Retinal pigment epithelial cell (primary cell): ENCODE results near the gene LYSMD3.

ENCODE experiments used
- DNase-seq: peaks from one replicate; pipeline ENCODE4 v3.0.0-alpha.2; 2010; ENCODE audit warnings: low read depth
- H3K4me3 ChIP-seq: 2 replicates; pipeline ENCODE4 v1.5.1; 2011; ENCODE audit warnings: mild to moderate bottlenecking, low read length, control low read depth, moderate library complexity
- TF ChIP-seq, protein P1 (sequence below): conservative IDR thresholded peaks from 2 replicates; pipeline ENCODE4 v1.5.1; 2011; ENCODE audit warnings: low read depth, low read length, control low read depth, inconsistent platforms

The LYSMD3 gene

DNA sequence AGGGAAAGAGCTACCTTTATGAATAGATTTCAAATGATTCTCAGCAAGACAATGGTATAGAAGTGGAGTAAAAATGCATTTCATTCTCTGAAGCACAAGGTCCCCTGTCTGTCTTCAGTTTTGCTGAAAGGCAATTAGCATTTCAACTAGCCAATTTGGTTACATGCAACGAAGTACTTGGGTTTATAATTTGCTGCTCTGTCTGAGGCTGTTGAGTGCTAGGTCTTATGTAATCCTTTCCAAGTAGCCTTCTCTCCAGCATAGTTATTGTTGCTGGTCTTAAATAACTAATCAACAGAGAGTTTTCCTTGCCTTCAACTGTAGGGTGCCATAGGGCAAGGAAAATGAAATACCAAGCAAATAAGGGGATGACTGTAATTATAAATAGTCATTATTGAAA, 33.7 kb upstream of the LYSMD3 start:
- DNase-seq = no peak
- H3K4me3 ChIP-seq = no peak overlapping the region
- TF ChIP-seq, protein P1, sequence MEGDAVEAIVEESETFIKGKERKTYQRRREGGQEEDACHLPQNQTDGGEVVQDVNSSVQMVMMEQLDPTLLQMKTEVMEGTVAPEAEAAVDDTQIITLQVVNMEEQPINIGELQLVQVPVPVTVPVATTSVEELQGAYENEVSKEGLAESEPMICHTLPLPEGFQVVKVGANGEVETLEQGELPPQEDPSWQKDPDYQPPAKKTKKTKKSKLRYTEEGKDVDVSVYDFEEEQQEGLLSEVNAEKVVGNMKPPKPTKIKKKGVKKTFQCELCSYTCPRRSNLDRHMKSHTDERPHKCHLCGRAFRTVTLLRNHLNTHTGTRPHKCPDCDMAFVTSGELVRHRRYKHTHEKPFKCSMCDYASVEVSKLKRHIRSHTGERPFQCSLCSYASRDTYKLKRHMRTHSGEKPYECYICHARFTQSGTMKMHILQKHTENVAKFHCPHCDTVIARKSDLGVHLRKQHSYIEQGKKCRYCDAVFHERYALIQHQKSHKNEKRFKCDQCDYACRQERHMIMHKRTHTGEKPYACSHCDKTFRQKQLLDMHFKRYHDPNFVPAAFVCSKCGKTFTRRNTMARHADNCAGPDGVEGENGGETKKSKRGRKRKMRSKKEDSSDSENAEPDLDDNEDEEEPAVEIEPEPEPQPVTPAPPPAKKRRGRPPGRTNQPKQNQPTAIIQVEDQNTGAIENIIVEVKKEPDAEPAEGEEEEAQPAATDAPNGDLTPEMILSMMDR = no peak

DNA sequence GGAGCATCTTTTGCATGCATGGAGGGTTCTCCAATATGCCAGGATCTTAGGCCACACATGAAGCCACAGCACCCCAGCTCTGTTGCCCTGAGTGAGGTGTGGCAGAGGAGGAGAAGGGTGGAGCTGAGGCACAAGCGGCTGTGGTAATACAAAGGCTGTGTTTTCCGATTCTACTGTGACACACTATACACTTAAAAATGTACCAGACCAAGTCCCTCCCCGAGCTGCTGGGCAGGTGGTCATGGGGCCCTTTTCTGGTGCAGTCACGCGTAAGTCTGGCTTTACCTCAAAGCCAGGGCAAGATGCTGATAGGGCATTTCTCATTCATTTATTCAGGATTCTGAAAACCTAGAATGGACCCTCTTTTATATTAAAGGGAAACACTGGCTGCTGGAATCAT, 33.0 kb upstream of the LYSMD3 start:
- no peak for DNase-seq
- TF ChIP-seq, protein P1 = no peak
- no peak overlapping the region for H3K4me3 ChIP-seq

DNA sequence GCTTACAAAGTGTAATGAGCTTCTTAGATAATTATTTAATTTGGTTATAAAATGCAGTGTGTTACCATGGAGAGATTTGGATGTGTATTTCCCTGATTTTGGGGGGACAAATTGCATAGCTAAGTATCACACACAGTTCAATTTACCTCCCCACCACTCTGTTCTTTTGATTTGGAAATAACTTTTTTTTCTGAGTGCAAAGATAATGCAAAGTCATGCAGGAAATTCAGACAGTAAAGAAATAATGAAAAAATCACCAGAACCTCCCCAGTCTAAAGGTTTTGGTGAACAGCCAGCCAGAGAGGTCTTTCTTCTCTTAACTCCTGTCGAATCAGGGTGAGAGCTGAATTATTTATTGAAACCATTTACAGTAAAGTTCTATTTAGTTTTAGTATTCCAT, 32.4 kb upstream of the LYSMD3 start:
- no peak overlapping the region for H3K4me3 ChIP-seq
- DNase-seq = no peak
- TF ChIP-seq, protein P1 = no peak

- no peak for DNase-seq
These were observed 31.4 kb upstream of the LYSMD3 start for GRCh38 chr5:90560771-90561170.

DNA sequence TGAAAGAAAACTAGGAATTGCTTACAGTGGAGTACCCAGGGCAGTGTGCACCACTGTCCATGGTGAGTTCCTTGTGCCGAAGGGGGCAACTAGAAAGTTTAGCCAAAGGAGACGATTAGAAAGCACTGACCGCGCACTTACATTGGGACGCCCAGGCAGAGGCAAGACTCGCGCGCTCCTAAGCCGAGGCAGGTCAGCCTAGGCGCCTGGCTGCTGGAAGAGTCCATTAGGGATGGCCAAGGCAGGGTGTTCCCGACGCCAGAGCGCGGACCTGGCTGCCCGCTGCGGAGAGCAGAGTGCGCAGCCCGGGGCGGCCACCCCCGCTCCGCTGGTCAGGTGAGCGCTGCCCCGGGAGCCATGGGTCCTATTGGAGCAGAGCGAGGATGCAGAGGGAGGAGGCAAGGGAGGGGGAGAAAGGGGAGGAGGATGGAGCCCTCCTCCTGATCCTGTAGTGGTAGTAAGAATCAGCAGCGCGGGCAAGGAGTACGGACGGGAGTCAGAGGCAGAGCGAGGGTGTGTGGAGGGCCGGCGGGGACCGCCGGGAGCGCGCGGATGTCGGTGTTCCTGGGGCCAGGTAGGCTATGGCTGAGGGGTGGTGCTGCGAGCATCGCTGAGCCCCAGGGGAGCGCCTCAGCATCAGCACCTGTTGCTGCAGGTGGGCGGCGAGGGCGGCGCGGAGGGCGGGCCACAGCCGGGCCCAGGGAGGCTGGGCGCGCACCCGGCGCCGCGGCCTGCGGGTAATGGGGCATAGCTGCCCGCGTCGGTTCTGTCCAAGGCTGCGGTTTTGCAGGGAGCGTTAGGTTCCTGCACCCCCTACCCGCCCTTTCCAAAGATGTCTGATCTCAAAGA, 29.2 kb upstream of the LYSMD3 start, which contains the start of gene ADGRV1:
Gene ADGRV1 (plus strand): TSS at position 454 of the 849 bp plus-strand sequence. CDS start 99 bp downstream, at position 553.
- TF ChIP-seq, protein P1 = no peak
- DNase-seq = peak; percentile 92
- H3K4me3 ChIP-seq = peak within 1 kb of the TSS; percentile 74

More at GRCh38 chr5:90560771-90561170, 31.4 kb upstream of the LYSMD3 start:
- TF ChIP-seq, protein P1 = no peak
- H3K4me3 ChIP-seq = no peak overlapping the region

DNA sequence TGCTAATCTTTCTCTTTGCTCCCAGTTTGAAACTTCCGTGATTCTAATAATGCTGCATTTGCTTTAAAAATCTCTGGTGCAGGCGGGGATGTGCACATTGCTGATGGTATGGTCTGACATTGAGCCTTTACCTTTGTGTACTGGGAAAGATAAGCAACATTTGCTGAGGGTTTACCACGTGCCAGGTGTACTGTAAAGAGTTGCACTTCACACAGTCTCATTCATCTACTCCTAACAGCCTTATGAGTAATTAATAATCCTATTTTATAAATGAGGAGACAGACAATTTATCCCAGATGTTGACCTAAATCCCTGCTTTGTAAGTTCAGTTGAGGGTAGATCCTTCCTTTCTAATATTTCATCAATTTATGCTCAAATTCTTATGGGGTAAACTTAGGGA, 28.5 kb upstream of the LYSMD3 start:
- peak overlapping the region; percentile 74 for H3K4me3 ChIP-seq

More for the DNA sequence above, 28.5 kb upstream of the LYSMD3 start:
- DNase-seq = no peak
- TF ChIP-seq, protein P1 = no peak
